HepG2 (cell line): ENCODE measurements around the gene SPESP1. TPM values are rescaled to one million over a fixed set of nuclear protein-coding genes. Genes with fewer than 3 reads are reported as not detected.

Source experiments
- ATAC-seq: fragments of 200-7000 bp; cut with Tn5 transposase; 3 replicates; pipeline ENCODE4 v1.9.1; 2020; ENCODE audit warnings: mild to moderate bottlenecking, moderate library complexity
- BruUV-seq: library from RNA; stranded (reverse); fragments of 400-500 nt; replicated peaks from 2 replicates; lab custom pipeline; 2021; lab: Mats Ljungman, UMichigan
- CTCF ChIA-PET: fragments of 300-600 bp; formaldehyde crosslinking; extraction: SDS; loops from one replicate; lab custom pipeline; 2021; ENCODE audit warnings: low total read pairs, inconsistent platforms, low intra/inter-chr PET ratio; lab: Yijun Ruan, JAX
- POLR2A ChIA-PET: fragments of 350-600 bp; sonication (Branson Sonifier 250); formaldehyde crosslinking; loops from one replicate; lab custom pipeline; 2020; ENCODE audit warnings: antibody characterized with exemption, inconsistent platforms; lab: Yijun Ruan, JAX
- DNase-seq: peaks from one replicate; pipeline ENCODE4 v3.0.0-alpha.2; 2015; ENCODE audit warnings: low spot score
- FAIRE-seq: peaks from 3 replicates; lab custom pipeline; 2011; peaks lifted over from hg19 to GRCh38; lab: Jason Lieb, UNC
- H2AFZ ChIP-seq: one replicate; pipeline ENCODE4 v1.6.1; 2011; ENCODE audit warnings: low read length, inconsistent platforms
- H3K27ac ChIP-seq: fragments of 300-600 bp; 3 replicates; pipeline ENCODE4 v1.8.0; 2011; ENCODE audit warnings: mixed run types, mild to moderate bottlenecking, mixed read lengths, low read length, inconsistent platforms; ENCODE audit not compliant: insufficient read depth; ENCODE audit errors: extremely low read length
- H3K27me3 ChIP-seq, 2 experiments: fragments of 200-600 bp in 1 of 2; 2 replicates in 1 of 2; 3 replicates in 1 of 2; pipeline versions ENCODE4 v1.6.0 to v1.8.0; 2011; ENCODE audit warnings: low read length in 2 of 2, mild to moderate bottlenecking in 2 of 2, moderate library complexity in 2 of 2, inconsistent platforms in 1 of 2; ENCODE audit not compliant: insufficient read depth in 2 of 2, control insufficient read depth in 1 of 2
- H3K36me3 ChIP-seq, 2 experiments: fragments of 200-600 bp in 1 of 2; replicated peaks in 1 of 2; 2 replicates in 1 of 2; 3 replicates in 1 of 2; pipeline versions ENCODE4 v1.5.1 to v1.8.0; 2011; ENCODE audit warnings: low read length in 2 of 2, inconsistent platforms in 1 of 2; ENCODE audit not compliant: insufficient read depth in 2 of 2, control insufficient read depth in 1 of 2
- H3K4me1 ChIP-seq: 2 replicates; pipeline ENCODE4 v1.5.1; 2012; ENCODE audit warnings: low read length, inconsistent platforms; ENCODE audit not compliant: insufficient read depth
- H3K4me2 ChIP-seq: 2 replicates; pipeline ENCODE4 v1.6.0; 2011; ENCODE audit warnings: low read depth, low read length, inconsistent platforms
- H3K4me3 ChIP-seq, 3 experiments: fragments of 200-600 bp in 1 of 3; sonication (generic), shearing (Covaris generic) in 1 of 3; replicated peaks in 1 of 3; 2 replicates each; pipeline ENCODE4 v1.5.1; 2011 to 2016; ENCODE audit warnings: low read length in 3 of 3, inconsistent platforms in 2 of 3, low read depth in 2 of 3, mild to moderate bottlenecking in 2 of 3, control low read depth in 1 of 3, mixed read lengths in 1 of 3; ENCODE audit not compliant: insufficient read depth in 1 of 3
- H3K79me2 ChIP-seq: one replicate; pipeline ENCODE4 v1.6.1; 2011; ENCODE audit warnings: low read length, inconsistent platforms; ENCODE audit not compliant: insufficient read depth
- H3K9ac ChIP-seq: 2 replicates; pipeline ENCODE4 v1.6.0; 2011; ENCODE audit warnings: mild to moderate bottlenecking, low read depth, low read length, inconsistent platforms; ENCODE audit not compliant: insufficient read depth
- H3K9me3 ChIP-seq: 2 replicates; pipeline ENCODE4 v1.5.1; 2012; ENCODE audit warnings: mild to moderate bottlenecking, low read length
- H4K20me1 ChIP-seq: 2 replicates; pipeline ENCODE4 v1.6.0; 2011; ENCODE audit warnings: inconsistent platforms, mild to moderate bottlenecking, low read length, moderate library complexity; ENCODE audit not compliant: insufficient read depth
- ASH2L ChIP-seq: fragments of 300-600, 200-600 bp; sonication (generic); IDR thresholded peaks from 2 replicates; pipeline ENCODE4 v1.7.0; 2017; ENCODE audit warnings: low read depth, mild to moderate bottlenecking, moderate library complexity, mixed read lengths, low read length; ENCODE audit not compliant: insufficient read length
- FIP1L1 ChIP-seq: fragments of 200-400 bp; formaldehyde crosslinking; IDR thresholded peaks from 2 replicates; pipeline ENCODE4 v1.6.1; 2018; ENCODE audit warnings: low read depth, mild to moderate bottlenecking, low read length, moderate library complexity, borderline replicate concordance; ENCODE audit not compliant: insufficient read depth
- HIVEP1 ChIP-seq: sonication (generic); formaldehyde crosslinking; IDR thresholded peaks from 2 replicates; pipeline ENCODE4 v1.4.0; 2020; ENCODE audit warnings: mild to moderate bottlenecking, missing genetic modification reagents
- MEIS1 ChIP-seq: sonication (generic); formaldehyde crosslinking; IDR thresholded peaks from 2 replicates; pipeline ENCODE4 v1.9.0; 2021; ENCODE audit warnings: mild to moderate bottlenecking, missing genetic modification reagents, moderate library complexity, borderline replicate concordance
- MLLT10 ChIP-seq: sonication (generic); formaldehyde crosslinking; IDR thresholded peaks from 2 replicates; pipeline ENCODE4 v1.4.0; 2020; ENCODE audit warnings: missing genetic modification reagents
- RFXANK ChIP-seq: IDR thresholded peaks from 2 replicates; pipeline ENCODE4 v1.6.1; 2016
- ZBTB7B ChIP-seq: sonication (generic); formaldehyde crosslinking; IDR thresholded peaks from 2 replicates; pipeline ENCODE4 v1.4.0; 2020; ENCODE audit warnings: missing genetic modification reagents
- ZC3H13 ChIP-seq: sonication (generic); formaldehyde crosslinking; IDR thresholded peaks from 2 replicates; pipeline ENCODE4 v1.8.1; 2023; ENCODE audit warnings: mild to moderate bottlenecking, missing genetic modification reagents, moderate library complexity
- ZFP36L2 ChIP-seq: sonication (generic); formaldehyde crosslinking; IDR thresholded peaks from 2 replicates; pipeline ENCODE4 v1.4.0; 2020; ENCODE audit warnings: missing genetic modification reagents
- ZNF143 ChIP-seq: sonication (generic); formaldehyde crosslinking; IDR thresholded peaks from 2 replicates; pipeline ENCODE4 v1.4.0; 2020; ENCODE audit warnings: missing genetic modification reagents
- ZNF205 ChIP-seq: IDR thresholded peaks from 2 replicates; pipeline ENCODE4 v1.6.1; 2018; ENCODE audit warnings: missing biosample characterization, missing genetic modification reagents
- WGBS: methylation state at CpG from one replicate; pipeline ENCODE4 v1.1.6; 2017; ENCODE audit warnings: low lambda C conversion rate; 5-methylcytosine and 5-hydroxymethylcytosine counted together
- in situ Hi-C: cut with HindIII; loops from 2 replicates; pipeline ENCODE4 v1.10.0; 2017; ENCODE audit warnings: low pct_unique_long_range_greater_than_20kb; ENCODE audit not compliant: extremely low pct_ligation_motif_present
- intact Hi-C: fragments of 100-400 bp; cut with micrococcal nuclease; formaldehyde crosslinking; loops from one replicate; pipeline ENCODE4 v1.10.0; 2022; ENCODE audit not compliant: unreplicated experiment
- polyA plus RNA-seq, 8 experiments: library from polyadenylated mRNA; depleted of rRNA in 3 of 8; stranded (reverse) in 7 of 8; unstranded in 1 of 8; fragments of >200 nt; fragmentation: Illumina TruSeq in 4 of 8; extraction: Trizol in 4 of 8; gene quantifications; 2 replicates each; pipeline versions ENCODE4 v1.2.1 to v1.2.3, GENCODE V29; 2011 to 2016; ENCODE audit warnings: low read depth in 4 of 8, missing spikeins in 1 of 8, mixed read lengths in 1 of 8; ENCODE audit not compliant: insufficient read depth in 1 of 8
- total RNA-seq, 5 experiments: library from RNA; depleted of rRNA; stranded (reverse); fragments of >200 nt; fragmentation: Illumina TruSeq; extraction: Trizol; gene quantifications; 2 replicates each; pipeline ENCODE4 v1.2.3, GENCODE V29; 2016; ENCODE audit warnings: low read depth in 1 of 5
- TF ChIP-seq, protein P1 (sequence below): sonication (generic); formaldehyde crosslinking; IDR thresholded peaks from 2 replicates; pipeline ENCODE4 v1.5.0; 2020; ENCODE audit warnings: missing genetic modification reagents
- TF ChIP-seq, protein P2 (sequence below): sonication (generic); formaldehyde crosslinking; IDR thresholded peaks from 2 replicates; pipeline ENCODE4 v1.4.0; 2020; ENCODE audit warnings: missing genetic modification reagents, borderline replicate concordance

The SPESP1 gene
- total and polyA plus RNA-seq, 2 of the 13 experiments (the other 11 are each of a cell fraction or from before 2014, with no cell fraction given): not detected

DNA sequence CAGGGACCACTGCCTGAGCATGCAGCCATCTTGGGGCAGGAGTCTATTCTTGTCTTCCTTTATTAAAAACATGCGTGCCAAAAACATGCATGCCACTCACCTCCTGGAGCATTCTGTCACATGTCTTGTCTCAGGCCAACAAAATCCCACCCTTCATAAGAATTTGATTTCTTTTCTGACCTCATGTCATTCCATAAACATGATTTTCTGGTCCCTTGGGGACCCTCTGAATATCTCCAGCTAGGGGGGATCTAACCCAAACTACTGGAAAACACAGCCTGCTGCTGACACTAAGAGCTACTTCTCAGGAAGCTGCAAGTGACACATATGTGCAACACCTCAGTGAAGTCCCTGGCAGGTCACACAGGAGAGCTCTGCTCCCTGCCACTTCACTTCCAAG lies 57.4 kb downstream of the SPESP1 start:
- Histone ChIP-seq H4K20me1 (no peaks in the 10 kb centered on the region), H3K4me2 (no peak overlapping the region), H3K9me3 (no peaks in the 10 kb centered on the region), H3K4me1 (no peaks in the 10 kb centered on the region), H3K4me3 (no peak overlapping the region), H3K79me2 (no peaks in the 10 kb centered on the region), H3K27me3 (peaks cover 0 to 6% of the 10 kb centered on the region in 2 experiments; a peak in 1 of 5 replicates), H3K36me3 (no peaks in the 10 kb centered on the region), H2AFZ (no peak overlapping the region), H3K27ac (no peak overlapping the region), H3K9ac (no peak overlapping the region)
- no TSS peak for BruUV-seq
- ChIA-PET POLR2A (no interaction called here), CTCF (no interaction called here)
- no peak for DNase-seq
- WGBS: 82% methylated on average over 1 of the region's 1 CpG
- intact Hi-C loops (no loop called here), in situ Hi-C loops (no loop called here)
- no peak for FAIRE-seq
- no peak for ATAC-seq
- TF ChIP-seq RFXANK (CRISPR knock-in tag): no peak
- no peak for TF ChIP-seq FIP1L1
- no peak for TF ChIP-seq ZNF205 (CRISPR knock-in tag)
- no peak for TF ChIP-seq ASH2L

DNA sequence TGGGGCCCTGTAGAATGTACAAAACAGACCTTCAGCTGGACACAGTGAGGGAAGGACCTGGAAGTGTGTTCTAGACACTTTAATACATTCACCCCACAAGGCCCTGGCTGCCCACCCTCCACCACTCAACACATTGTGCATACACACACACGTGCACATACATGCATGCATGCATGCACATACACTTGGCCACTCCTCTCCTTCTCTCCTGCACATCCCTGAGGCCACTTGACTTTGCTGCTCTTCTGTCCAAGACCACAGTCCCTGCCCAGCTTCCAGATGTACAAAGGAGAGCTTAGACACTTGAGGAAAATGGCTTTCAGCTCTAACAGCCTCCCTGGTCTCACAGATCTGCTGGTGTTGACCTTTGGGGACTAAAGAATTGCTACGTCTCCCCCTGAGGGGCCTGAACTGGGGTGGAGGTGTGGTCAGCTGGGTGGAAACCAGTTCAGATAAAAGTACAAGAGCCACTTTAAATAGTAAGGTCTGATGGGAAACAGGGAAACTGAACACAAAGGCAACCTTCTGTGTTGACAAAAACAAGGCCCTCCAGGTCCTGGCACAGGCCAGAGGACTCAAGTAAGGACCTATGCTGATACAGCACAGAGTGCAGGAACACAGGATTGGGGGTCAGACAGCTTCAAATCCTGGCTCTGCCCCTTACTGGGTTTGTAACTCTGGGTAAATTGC lies 59.4 kb downstream of the SPESP1 start:
- intact Hi-C loops: no loop called here
- 0% methylated on average over 2 of the region's 2 CpGs for WGBS
- H3K9ac ChIP-seq: no peak overlapping the region
- H3K4me3 ChIP-seq: no peak overlapping the region
- no TSS peak for BruUV-seq
- no peak overlapping the region for H2AFZ ChIP-seq
- no peaks in the 10 kb centered on the region for H3K36me3 ChIP-seq
- ChIA-PET CTCF (no interaction called here), POLR2A (no interaction called here)
- no peaks in the 10 kb centered on the region for H3K79me2 ChIP-seq
- H3K27ac ChIP-seq: no peak overlapping the region
- 0 out of 5 replicates have a peak, but pooled peaks cover 0 to 6% of the 10 kb centered on the region in 2 experiments for H3K27me3 ChIP-seq
- H3K4me1 ChIP-seq: no peaks in the 10 kb centered on the region
- FAIRE-seq (no peak), DNase-seq (no peak), ATAC-seq (no peak)
- in situ Hi-C loops: no loop called here
- H4K20me1 ChIP-seq: no peaks in the 10 kb centered on the region
- H3K4me2 ChIP-seq: no peak overlapping the region
- no peaks in the 10 kb centered on the region for H3K9me3 ChIP-seq
- TF ChIP-seq HIVEP1 (CRISPR knock-in tag) (no peak), MEIS1 (CRISPR knock-in tag) (no peak), MLLT10 (no peak), ZNF143 (no peak), ZNF205 (CRISPR knock-in tag) (no peak), ZC3H13 (CRISPR knock-in tag) (no peak), ZFP36L2 (CRISPR knock-in tag) (no peak), ZBTB7B (CRISPR knock-in tag) (no peak)
- TF ChIP-seq, protein P1, sequence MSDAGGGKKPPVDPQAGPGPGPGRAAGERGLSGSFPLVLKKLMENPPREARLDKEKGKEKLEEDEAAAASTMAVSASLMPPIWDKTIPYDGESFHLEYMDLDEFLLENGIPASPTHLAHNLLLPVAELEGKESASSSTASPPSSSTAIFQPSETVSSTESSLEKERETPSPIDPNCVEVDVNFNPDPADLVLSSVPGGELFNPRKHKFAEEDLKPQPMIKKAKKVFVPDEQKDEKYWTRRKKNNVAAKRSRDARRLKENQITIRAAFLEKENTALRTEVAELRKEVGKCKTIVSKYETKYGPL (CRISPR knock-in tag): no peak
- TF ChIP-seq, protein P2, sequence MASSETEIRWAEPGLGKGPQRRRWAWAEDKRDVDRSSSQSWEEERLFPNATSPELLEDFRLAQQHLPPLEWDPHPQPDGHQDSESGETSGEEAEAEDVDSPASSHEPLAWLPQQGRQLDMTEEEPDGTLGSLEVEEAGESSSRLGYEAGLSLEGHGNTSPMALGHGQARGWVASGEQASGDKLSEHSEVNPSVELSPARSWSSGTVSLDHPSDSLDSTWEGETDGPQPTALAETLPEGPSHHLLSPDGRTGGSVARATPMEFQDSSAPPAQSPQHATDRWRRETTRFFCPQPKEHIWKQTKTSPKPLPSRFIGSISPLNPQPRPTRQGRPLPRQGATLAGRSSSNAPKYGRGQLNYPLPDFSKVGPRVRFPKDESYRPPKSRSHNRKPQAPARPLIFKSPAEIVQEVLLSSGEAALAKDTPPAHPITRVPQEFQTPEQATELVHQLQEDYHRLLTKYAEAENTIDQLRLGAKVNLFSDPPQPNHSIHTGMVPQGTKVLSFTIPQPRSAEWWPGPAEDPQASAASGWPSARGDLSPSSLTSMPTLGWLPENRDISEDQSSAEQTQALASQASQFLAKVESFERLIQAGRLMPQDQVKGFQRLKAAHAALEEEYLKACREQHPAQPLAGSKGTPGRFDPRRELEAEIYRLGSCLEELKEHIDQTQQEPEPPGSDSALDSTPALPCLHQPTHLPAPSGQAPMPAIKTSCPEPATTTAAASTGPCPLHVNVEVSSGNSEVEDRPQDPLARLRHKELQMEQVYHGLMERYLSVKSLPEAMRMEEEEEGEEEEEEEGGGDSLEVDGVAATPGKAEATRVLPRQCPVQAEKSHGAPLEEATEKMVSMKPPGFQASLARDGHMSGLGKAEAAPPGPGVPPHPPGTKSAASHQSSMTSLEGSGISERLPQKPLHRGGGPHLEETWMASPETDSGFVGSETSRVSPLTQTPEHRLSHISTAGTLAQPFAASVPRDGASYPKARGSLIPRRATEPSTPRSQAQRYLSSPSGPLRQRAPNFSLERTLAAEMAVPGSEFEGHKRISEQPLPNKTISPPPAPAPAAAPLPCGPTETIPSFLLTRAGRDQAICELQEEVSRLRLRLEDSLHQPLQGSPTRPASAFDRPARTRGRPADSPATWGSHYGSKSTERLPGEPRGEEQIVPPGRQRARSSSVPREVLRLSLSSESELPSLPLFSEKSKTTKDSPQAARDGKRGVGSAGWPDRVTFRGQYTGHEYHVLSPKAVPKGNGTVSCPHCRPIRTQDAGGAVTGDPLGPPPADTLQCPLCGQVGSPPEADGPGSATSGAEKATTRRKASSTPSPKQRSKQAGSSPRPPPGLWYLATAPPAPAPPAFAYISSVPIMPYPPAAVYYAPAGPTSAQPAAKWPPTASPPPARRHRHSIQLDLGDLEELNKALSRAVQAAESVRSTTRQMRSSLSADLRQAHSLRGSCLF (CRISPR knock-in tag): no peak
